Spleen (tissue), 7 donors: ENCODE results near the gene HDAC9.

Source experiments
- POLR2A ChIP-seq, 3 donors: fragments of 450-650 bp; IDR thresholded peaks; one replicate each; pipeline ENCODE4 v1.5.1; 2017; ENCODE audit warnings: antibody characterized with exemption in 3 of 3, mild to moderate bottlenecking in 1 of 3
- POLR2AphosphoS5 ChIP-seq, 3 donors: sonication (generic); formaldehyde crosslinking; IDR thresholded peaks; one replicate each; pipeline ENCODE4 v1.5.1; 2017; ENCODE audit warnings: antibody characterized with exemption in 3 of 3
- TF ChIP-seq, protein P1 (sequence below), 11 experiments: fragments of 200-600 bp in 7 of 11; fragments of 450-650 bp in 4 of 11; sonication (generic) in 4 of 11; IDR thresholded peaks in 8 of 11; conservative IDR thresholded peaks in 3 of 11; 1 replicate in 7 of 11; 2 replicates in 4 of 11; pipeline versions ENCODE4 v1.4.0 to v1.8.0; 2016 to 2021; ENCODE audit warnings: antibody characterized with exemption in 11 of 11, inconsistent platforms in 4 of 11, mild to moderate bottlenecking in 1 of 11
- donor health status: DM: no; HTN: no; CAD: no; lungs with moderate emphysema.
- donor health status: DM: no; HTN: no; CAD: no.
- donor health status: DM: no; HTN: no; CAD: no.

DNA sequence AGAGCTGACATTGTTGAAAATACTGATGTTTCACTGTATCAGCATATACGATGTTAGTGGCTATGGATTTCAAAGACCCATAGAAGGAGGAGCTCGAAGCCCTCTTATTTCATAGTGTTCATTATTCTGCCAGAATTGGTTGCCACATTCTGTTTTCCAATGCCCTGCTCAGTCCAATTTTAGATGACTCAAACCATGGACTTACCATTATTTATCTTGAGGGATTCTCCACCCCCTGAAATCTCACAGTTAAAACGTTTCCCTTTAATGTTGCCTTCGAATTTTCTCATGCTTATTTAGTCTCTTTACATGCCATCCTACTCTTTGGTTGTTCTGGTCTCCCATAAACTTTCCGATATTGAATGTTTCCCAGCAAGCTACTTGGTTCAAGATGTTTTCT is 264.5 kb downstream of the HDAC9 start:
- TF ChIP-seq, protein P1, sequence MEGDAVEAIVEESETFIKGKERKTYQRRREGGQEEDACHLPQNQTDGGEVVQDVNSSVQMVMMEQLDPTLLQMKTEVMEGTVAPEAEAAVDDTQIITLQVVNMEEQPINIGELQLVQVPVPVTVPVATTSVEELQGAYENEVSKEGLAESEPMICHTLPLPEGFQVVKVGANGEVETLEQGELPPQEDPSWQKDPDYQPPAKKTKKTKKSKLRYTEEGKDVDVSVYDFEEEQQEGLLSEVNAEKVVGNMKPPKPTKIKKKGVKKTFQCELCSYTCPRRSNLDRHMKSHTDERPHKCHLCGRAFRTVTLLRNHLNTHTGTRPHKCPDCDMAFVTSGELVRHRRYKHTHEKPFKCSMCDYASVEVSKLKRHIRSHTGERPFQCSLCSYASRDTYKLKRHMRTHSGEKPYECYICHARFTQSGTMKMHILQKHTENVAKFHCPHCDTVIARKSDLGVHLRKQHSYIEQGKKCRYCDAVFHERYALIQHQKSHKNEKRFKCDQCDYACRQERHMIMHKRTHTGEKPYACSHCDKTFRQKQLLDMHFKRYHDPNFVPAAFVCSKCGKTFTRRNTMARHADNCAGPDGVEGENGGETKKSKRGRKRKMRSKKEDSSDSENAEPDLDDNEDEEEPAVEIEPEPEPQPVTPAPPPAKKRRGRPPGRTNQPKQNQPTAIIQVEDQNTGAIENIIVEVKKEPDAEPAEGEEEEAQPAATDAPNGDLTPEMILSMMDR (IDR thresholded peaks at IDR 0.05 in 8 of 11, conservative IDR thresholded peaks at IDR 0.05 in 3 of 11) = no peak
- TF ChIP-seq POLR2A (IDR thresholded peaks at IDR 0.05) (no peak), POLR2AphosphoS5 (IDR thresholded peaks at IDR 0.05) (no peak)
